ENCODE results near the gene HNF1B. TPM values are rescaled to one million over a fixed set of nuclear protein-coding genes. Genes with fewer than 3 reads are reported as not detected.

The HNF1B gene
- total and polyA plus RNA-seq, 2 donors (not counting 3 experiments of a cell fraction or from before 2014, with no cell fraction given) = not detected

DNA sequence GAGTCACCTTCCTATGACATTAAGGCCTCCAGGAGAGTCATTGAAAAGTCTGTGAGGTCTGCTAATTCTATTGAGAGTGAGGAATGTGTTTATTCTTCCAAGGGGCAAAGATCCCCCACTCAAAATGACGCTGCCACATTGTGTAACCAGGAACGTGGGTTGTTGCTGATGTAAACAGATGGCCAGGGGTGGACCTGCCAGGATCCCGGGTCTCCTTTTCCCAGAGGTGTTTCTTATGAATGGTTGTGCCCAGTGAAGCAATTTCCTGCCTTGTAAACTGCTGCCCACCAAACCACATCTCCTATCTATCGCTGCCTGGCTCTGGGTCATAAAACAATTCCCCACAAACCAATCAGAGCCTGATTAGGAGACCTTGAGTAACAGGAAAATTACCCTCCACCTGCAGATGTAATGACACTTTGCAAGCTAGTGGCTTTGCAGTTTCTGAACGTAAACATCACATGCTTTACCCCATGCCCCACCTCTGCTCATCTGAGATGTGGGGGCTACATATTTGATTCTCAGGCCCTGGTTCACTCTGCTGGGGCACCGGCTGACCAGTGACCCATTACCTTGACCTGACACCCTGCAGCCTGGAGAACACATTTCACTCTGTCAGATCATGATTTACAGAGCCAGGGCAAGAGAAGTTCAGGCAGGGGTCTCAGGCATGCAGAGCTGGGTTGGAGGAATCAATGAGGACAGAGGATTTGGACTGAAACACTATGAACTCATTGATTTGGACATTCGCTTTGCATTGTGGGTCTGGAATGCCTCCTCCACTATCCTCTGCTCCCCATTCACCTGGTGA, 68.5 kb downstream of the HNF1B start:
- FAIRE-seq = no peak
- DNase-seq (ENCODE audit: low read depth, low spot score) = no peak
- dilution Hi-C loops (cut with MboI; ENCODE audit: extremely low pct_ligation_motif_present, low sequenced_read_pairs) (no loop called here), intact Hi-C loops (cut with micrococcal nuclease) (no loop called here)
- POLR2A ChIA-PET = no interaction called here
- no peak overlapping the region for H3K27ac ChIP-seq (ENCODE audit: insufficient read depth, low read depth, low read length)
- H3K9me1 ChIP-seq (replicated peaks; ENCODE audit: control insufficient read depth, extremely low read depth, insufficient read depth, low read length) = no peaks in the 10 kb centered on the region
- H3K9ac ChIP-seq (replicated peaks; ENCODE audit: extremely low read depth, insufficient read depth, low read length) = no peak overlapping the region
- CTCF ChIA-PET = no interaction called here
- H4K20me1 ChIP-seq (replicated peaks; ENCODE audit: control insufficient read depth, extremely low read depth, insufficient read depth, low read length) = no peaks in the 10 kb centered on the region
- H2AFZ ChIP-seq (ENCODE audit: low read depth, low read length) = no peak overlapping the region
- no peak overlapping the region for H3K4me2 ChIP-seq (ENCODE audit: insufficient read depth, low read length)
- no peaks in the 10 kb centered on the region for H3K36me3 ChIP-seq (ENCODE audit: control insufficient read depth in 2 of 2, extremely low read depth in 1 of 2, insufficient read depth in 2 of 2, low read length in 2 of 2)
- H3K9me3 ChIP-seq (replicated peaks; ENCODE audit: control insufficient read depth, insufficient read depth, low read length) = no peaks in the 10 kb centered on the region
- H3K79me2 ChIP-seq (ENCODE audit: control insufficient read depth, insufficient read depth, low read length) = no peaks in the 10 kb centered on the region
- H3K4me1 ChIP-seq (ENCODE audit: control insufficient read depth, extremely low read depth, insufficient read depth, low read length) = no peaks in the 10 kb centered on the region
- no TSS peak for BruUV-seq (replicated peaks)
- peaks cover 16 to 18% of the 10 kb centered on the region in 2 experiments for H3K27me3 ChIP-seq (ENCODE audit: control insufficient read depth in 2 of 2, insufficient read depth in 2 of 2, low read length in 2 of 2)
- TF ChIP-seq GATA2 (IDR thresholded peaks at IDR 0.05; ENCODE audit: insufficient read depth, insufficient read length, low read depth, low read length) = no peak
- no peak for TF ChIP-seq FOS (IDR thresholded peaks at IDR 0.05; ENCODE audit: borderline replicate concordance, insufficient read depth, low read length)
- no peak for TF ChIP-seq POLR2A (IDR thresholded peaks at IDR 0.05; ENCODE audit: low read depth, low read length)
- H3K4me3 ChIP-seq (replicated peaks in 1 of 3; ENCODE audit: insufficient read depth in 1 of 3, low read depth in 1 of 3, low read length in 3 of 3) = no peak overlapping the region

DNA sequence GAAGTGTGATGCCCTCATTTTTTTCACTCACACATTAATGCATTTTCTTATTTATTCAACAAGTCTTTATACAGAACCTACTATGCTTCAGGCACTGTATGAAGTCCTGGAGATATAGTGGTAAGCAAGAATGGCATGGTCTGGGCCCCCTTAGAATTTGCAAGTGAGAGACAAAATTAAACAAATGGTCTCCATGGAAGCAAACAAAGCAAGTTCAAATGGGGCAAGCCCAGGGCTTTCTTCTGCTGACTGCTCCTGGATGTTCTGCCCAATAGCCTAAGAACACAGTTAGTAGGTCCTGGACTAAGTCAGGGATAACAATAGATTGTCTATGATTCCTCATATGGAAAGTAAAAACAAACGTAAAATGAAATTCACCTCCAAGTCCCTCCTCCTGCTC, 70.3 kb downstream of the HNF1B start:
- dilution Hi-C loops (cut with MboI; ENCODE audit: extremely low pct_ligation_motif_present, low sequenced_read_pairs) = no loop called here
- ChIA-PET CTCF (no interaction called here), POLR2A (no interaction called here)
- Histone ChIP-seq H3K27me3 (ENCODE audit: control insufficient read depth in 2 of 2, insufficient read depth in 2 of 2, low read length in 2 of 2) (peaks cover 16 to 18% of the 10 kb centered on the region in 2 experiments), H2AFZ (ENCODE audit: low read depth, low read length) (no peak overlapping the region), H3K4me3 (replicated peaks in 1 of 3; ENCODE audit: insufficient read depth in 1 of 3, low read depth in 1 of 3, low read length in 3 of 3) (no peak overlapping the region), H3K4me2 (ENCODE audit: insufficient read depth, low read length) (no peak overlapping the region), H3K4me1 (ENCODE audit: control insufficient read depth, extremely low read depth, insufficient read depth, low read length) (no peaks in the 10 kb centered on the region), H3K79me2 (ENCODE audit: control insufficient read depth, insufficient read depth, low read length) (no peaks in the 10 kb centered on the region), H3K9me3 (replicated peaks; ENCODE audit: control insufficient read depth, insufficient read depth, low read length) (no peaks in the 10 kb centered on the region), H3K36me3 (ENCODE audit: control insufficient read depth in 2 of 2, extremely low read depth in 1 of 2, insufficient read depth in 2 of 2, low read length in 2 of 2) (no peaks in the 10 kb centered on the region), H3K9me1 (replicated peaks; ENCODE audit: control insufficient read depth, extremely low read depth, insufficient read depth, low read length) (no peaks in the 10 kb centered on the region), H3K27ac (ENCODE audit: insufficient read depth, low read depth, low read length) (no peak overlapping the region), H3K9ac (replicated peaks; ENCODE audit: extremely low read depth, insufficient read depth, low read length) (no peak overlapping the region), H4K20me1 (replicated peaks; ENCODE audit: control insufficient read depth, extremely low read depth, insufficient read depth, low read length) (no peaks in the 10 kb centered on the region)
- TF ChIP-seq FOS (IDR thresholded peaks at IDR 0.05; ENCODE audit: borderline replicate concordance, insufficient read depth, low read length) (no peak), EZH2 (IDR thresholded peaks at IDR 0.05; ENCODE audit: borderline replicate concordance, low read depth, low read length, severe bottlenecking) (no peak), JUN (IDR thresholded peaks at IDR 0.05; ENCODE audit: borderline replicate concordance, insufficient read depth, insufficient read length, low read depth) (no peak), MYC (IDR thresholded peaks at IDR 0.05; ENCODE audit: low read depth, low read length) (no peak), GATA2 (IDR thresholded peaks at IDR 0.05; ENCODE audit: insufficient read depth, insufficient read length, low read depth, low read length) (no peak), POLR2AphosphoS5 (IDR thresholded peaks at IDR 0.05; ENCODE audit: insufficient read depth, low read depth, low read length) (no peak), POLR2A (IDR thresholded peaks at IDR 0.05; ENCODE audit: low read depth, low read length) (no peak)
- TF ChIP-seq, protein P1, sequence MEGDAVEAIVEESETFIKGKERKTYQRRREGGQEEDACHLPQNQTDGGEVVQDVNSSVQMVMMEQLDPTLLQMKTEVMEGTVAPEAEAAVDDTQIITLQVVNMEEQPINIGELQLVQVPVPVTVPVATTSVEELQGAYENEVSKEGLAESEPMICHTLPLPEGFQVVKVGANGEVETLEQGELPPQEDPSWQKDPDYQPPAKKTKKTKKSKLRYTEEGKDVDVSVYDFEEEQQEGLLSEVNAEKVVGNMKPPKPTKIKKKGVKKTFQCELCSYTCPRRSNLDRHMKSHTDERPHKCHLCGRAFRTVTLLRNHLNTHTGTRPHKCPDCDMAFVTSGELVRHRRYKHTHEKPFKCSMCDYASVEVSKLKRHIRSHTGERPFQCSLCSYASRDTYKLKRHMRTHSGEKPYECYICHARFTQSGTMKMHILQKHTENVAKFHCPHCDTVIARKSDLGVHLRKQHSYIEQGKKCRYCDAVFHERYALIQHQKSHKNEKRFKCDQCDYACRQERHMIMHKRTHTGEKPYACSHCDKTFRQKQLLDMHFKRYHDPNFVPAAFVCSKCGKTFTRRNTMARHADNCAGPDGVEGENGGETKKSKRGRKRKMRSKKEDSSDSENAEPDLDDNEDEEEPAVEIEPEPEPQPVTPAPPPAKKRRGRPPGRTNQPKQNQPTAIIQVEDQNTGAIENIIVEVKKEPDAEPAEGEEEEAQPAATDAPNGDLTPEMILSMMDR (IDR thresholded peaks at IDR 0.05; ENCODE audit: extremely low read depth in 1 of 2, insufficient read depth in 1 of 2, low read depth in 1 of 2, low read length in 2 of 2) = no peak
- TF ChIP-seq, protein P2, sequence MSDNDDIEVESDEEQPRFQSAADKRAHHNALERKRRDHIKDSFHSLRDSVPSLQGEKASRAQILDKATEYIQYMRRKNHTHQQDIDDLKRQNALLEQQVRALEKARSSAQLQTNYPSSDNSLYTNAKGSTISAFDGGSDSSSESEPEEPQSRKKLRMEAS (IDR thresholded peaks at IDR 0.05; ENCODE audit: insufficient read depth, insufficient read length) = no peak
- intact Hi-C loops (cut with micrococcal nuclease) = no loop called here
- DNase-seq (ENCODE audit: low read depth, low spot score) (no peak), FAIRE-seq (no peak)
- no TSS peak for BruUV-seq (replicated peaks)

Measured in endothelial cell of umbilical vein (primary cell).